ENCODE data around the gene SFMBT2. TPM values are rescaled to one million over a fixed set of nuclear protein-coding genes. Genes with fewer than 3 reads are reported as not detected.

Gene SFMBT2
- total RNA-seq, 1 experiment from 2014 or later, result 7.4 TPM

GRCh38 chr10:7444551-7445121 is 33.8 kb upstream of the SFMBT2 start:
- POLR2A ChIA-PET, result interaction anchor here (0.9 kb wide), 1 partner anchor 8 kb away, joined by 3 read pairs; no protein-coding TSS in a partner anchor
- no peak for TF ChIP-seq CTCF (IDR thresholded peaks at IDR 0.05; ENCODE audit: unreplicated experiment)
- H3K27me3 Mint-ChIP-seq (ENCODE audit: insufficient read depth, unreplicated experiment), result no peaks in the 10 kb centered on the region
- no peak for DNase-seq (ENCODE audit: unreplicated experiment)
- intact Hi-C loops (cut with micrococcal nuclease), result no loop called here
- H3K27ac Mint-ChIP-seq (ENCODE audit: low read depth, unreplicated experiment), result no peak overlapping the region
- BruUV-seq (replicated peaks), result no TSS peak
- no peaks in the 10 kb centered on the region for H3K4me1 Mint-ChIP-seq (ENCODE audit: insufficient read depth, unreplicated experiment)
- H3K36me3 Mint-ChIP-seq (ENCODE audit: insufficient read depth, unreplicated experiment), result no peaks in the 10 kb centered on the region
- no peaks in the 10 kb centered on the region for H3K9me3 Mint-ChIP-seq (ENCODE audit: unreplicated experiment)
- CTCF ChIA-PET, result no interaction called here
- no peak overlapping the region for H3K4me3 Mint-ChIP-seq (ENCODE audit: unreplicated experiment)

- no TSS peak for BruUV-seq (replicated peaks)
- CTCF ChIA-PET, result no interaction called here
- H3K36me3 Mint-ChIP-seq (ENCODE audit: insufficient read depth, unreplicated experiment), result no peaks in the 10 kb centered on the region
- no peak for DNase-seq (ENCODE audit: unreplicated experiment)
- H3K9me3 Mint-ChIP-seq (ENCODE audit: unreplicated experiment), result no peaks in the 10 kb centered on the region
- H3K27ac Mint-ChIP-seq (ENCODE audit: low read depth, unreplicated experiment), result no peak overlapping the region
- TF ChIP-seq CTCF (IDR thresholded peaks at IDR 0.05; ENCODE audit: unreplicated experiment), result no peak
- H3K4me3 Mint-ChIP-seq (ENCODE audit: unreplicated experiment), result no peak overlapping the region
- no peaks in the 10 kb centered on the region for H3K27me3 Mint-ChIP-seq (ENCODE audit: insufficient read depth, unreplicated experiment)
- POLR2A ChIA-PET, result interaction anchor here (0.6 kb wide), 1 partner anchor 1238 kb away, joined by 3 read pairs; no protein-coding TSS in a partner anchor
- intact Hi-C loops (cut with micrococcal nuclease), result no loop called here
- H3K4me1 Mint-ChIP-seq (ENCODE audit: insufficient read depth, unreplicated experiment), result no peaks in the 10 kb centered on the region
Observed at GRCh38 chr10:7443036-7443435, 32.2 kb upstream of the SFMBT2 start.

- Mint-ChIP-seq H3K27me3 (ENCODE audit: insufficient read depth, unreplicated experiment) (no peaks in the 10 kb centered on the region), H3K36me3 (ENCODE audit: insufficient read depth, unreplicated experiment) (no peaks in the 10 kb centered on the region), H3K9me3 (ENCODE audit: unreplicated experiment) (no peaks in the 10 kb centered on the region), H3K4me3 (ENCODE audit: unreplicated experiment) (no peak overlapping the region), H3K4me1 (ENCODE audit: insufficient read depth, unreplicated experiment) (no peaks in the 10 kb centered on the region), H3K27ac (ENCODE audit: low read depth, unreplicated experiment) (no peak overlapping the region)
- CTCF ChIA-PET, result interaction anchor here (0.5 kb wide), 1 partner anchor 84 kb away, joined by 3 read pairs; no protein-coding TSS in a partner anchor
- POLR2A ChIA-PET, result no interaction called here
- BruUV-seq (replicated peaks), result no TSS peak
- no peak for TF ChIP-seq CTCF (IDR thresholded peaks at IDR 0.05; ENCODE audit: unreplicated experiment)
- no peak for DNase-seq (ENCODE audit: unreplicated experiment)
- intact Hi-C loops (cut with micrococcal nuclease), result no loop called here
Observed at GRCh38 chr10:7441403-7442147, 30.7 kb upstream of the SFMBT2 start.

- ChIA-PET CTCF (interaction anchor here (0.5 to 0.6 kb wide), 2 partner anchors 80 to 735 kb away, joined by 3 read pairs; no protein-coding TSS in a partner anchor), POLR2A (no interaction called here)
- Mint-ChIP-seq H3K27ac (ENCODE audit: low read depth, unreplicated experiment) (no peak overlapping the region), H3K9me3 (ENCODE audit: unreplicated experiment) (no peaks in the 10 kb centered on the region), H3K36me3 (ENCODE audit: insufficient read depth, unreplicated experiment) (no peaks in the 10 kb centered on the region), H3K27me3 (ENCODE audit: insufficient read depth, unreplicated experiment) (no peaks in the 10 kb centered on the region), H3K4me1 (ENCODE audit: insufficient read depth, unreplicated experiment) (no peaks in the 10 kb centered on the region), H3K4me3 (ENCODE audit: unreplicated experiment) (no peak overlapping the region)
- intact Hi-C loops (cut with micrococcal nuclease), result no loop called here
- TF ChIP-seq CTCF (IDR thresholded peaks at IDR 0.05; ENCODE audit: unreplicated experiment), result no peak
- no peak for DNase-seq (ENCODE audit: unreplicated experiment)
- no TSS peak for BruUV-seq (replicated peaks)
Observed at GRCh38 chr10:7439696-7440095, 28.9 kb upstream of the SFMBT2 start.
